ENCODE measurements around the gene ADGRF3. TPM values are rescaled to one million over a fixed set of nuclear protein-coding genes. Genes with fewer than 3 reads are reported as not detected.

ADGRF3 gene
- total and polyA plus RNA-seq, 2 of the 8 experiments (the other 6 are each of a cell fraction or from before 2014, with no cell fraction given), result 0.54 to 0.69 TPM

DNA sequence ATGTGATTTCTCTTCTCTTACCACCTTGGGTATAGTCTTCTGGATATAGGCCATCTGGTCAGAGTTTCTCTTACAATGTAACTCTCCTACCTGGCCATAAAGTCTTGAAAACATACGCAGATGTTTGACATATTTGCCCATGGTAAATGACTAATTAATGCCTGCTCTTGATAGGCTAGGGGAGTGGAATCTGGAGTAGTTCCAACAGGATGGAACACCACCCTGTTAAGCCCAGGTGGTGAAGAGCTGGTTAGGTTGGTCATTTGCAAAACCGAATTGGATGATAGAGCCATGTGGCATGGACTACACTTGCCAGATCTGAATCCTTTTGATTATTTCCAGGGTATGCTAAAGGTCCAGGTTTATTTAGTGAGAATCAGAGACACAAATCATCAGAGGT, 65.4 kb downstream of the ADGRF3 start:
- Histone ChIP-seq H3K27me3 (replicated peaks in 1 of 4; ENCODE audit: control insufficient read depth in 3 of 4, extremely low read depth in 1 of 4, insufficient read depth in 3 of 4, low read length in 3 of 4) (no peaks in the 10 kb centered on the region), H4K5ac (ENCODE audit: insufficient read length, low read depth, low read length) (no peak overlapping the region), H2BK12ac (ENCODE audit: low read depth, low read length) (no peak overlapping the region), H2AK5ac (ENCODE audit: low read depth, low read length) (no peak overlapping the region), H4K8ac (ENCODE audit: extremely low read depth, insufficient read depth, low read length) (no peak overlapping the region), H3K9me3 (ENCODE audit: insufficient read depth in 2 of 2, low read depth in 1 of 2, low read length in 1 of 2) (no peaks in the 10 kb centered on the region), H3K4me3 (ENCODE audit: extremely low read depth in 1 of 4, insufficient read depth in 2 of 4, low read depth in 3 of 4, low read length in 4 of 4) (no peak overlapping the region), H4K91ac (replicated peaks; ENCODE audit: insufficient read length, low read length) (no peak overlapping the region), H3K79me1 (ENCODE audit: low read depth, low read length) (no peaks in the 10 kb centered on the region), H3K23me2 (ENCODE audit: low read depth, low read length) (no peaks in the 10 kb centered on the region), H3K23ac (ENCODE audit: insufficient read length) (no peak overlapping the region), H3K4me1 (replicated peaks in 1 of 4; ENCODE audit: control insufficient read depth in 3 of 4, insufficient read depth in 4 of 4, low read length in 3 of 4) (no peaks in the 10 kb centered on the region), H3K27ac (ENCODE audit: low read depth, low read length) (no peak overlapping the region), H2BK15ac (ENCODE audit: low read length) (no peak overlapping the region), H2AFZ (ENCODE audit: low read length) (no peak overlapping the region), H2BK120ac (replicated peaks; ENCODE audit: low read depth, low read length) (no peak overlapping the region), H2BK20ac (ENCODE audit: low read length) (no peak overlapping the region), H2BK5ac (ENCODE audit: low read depth, low read length) (no peak overlapping the region), H3K9ac (replicated peaks in 1 of 4; ENCODE audit: extremely low read depth in 1 of 4, low read depth in 3 of 4, low read length in 3 of 4) (peak overlapping the region in 1 of 4 experiments; percentile 46; a peak in 1 of 7 replicates), H3K14ac (ENCODE audit: insufficient read length) (no peak overlapping the region), H3K36me3 (ENCODE audit: control insufficient read depth in 2 of 4, insufficient read depth in 4 of 4, low read length in 3 of 4) (peaks cover 9 to 63% (median 33%) of the 10 kb centered on the region in 4 experiments; a peak in 7 of 8 replicates), H3K4ac (replicated peaks; ENCODE audit: insufficient read length, low read depth, low read length) (no peak overlapping the region), H3K18ac (ENCODE audit: extremely low read depth, low read length) (no peak overlapping the region), H3K79me2 (ENCODE audit: control insufficient read depth in 1 of 2, insufficient read depth in 2 of 2, low read length in 2 of 2) (no peaks in the 10 kb centered on the region), H3K4me2 (ENCODE audit: insufficient read depth in 1 of 2, low read depth in 2 of 2, low read length in 2 of 2) (no peak overlapping the region), H3K56ac (replicated peaks; ENCODE audit: insufficient read length, low read depth, low read length) (no peak overlapping the region), H4K20me1 (replicated peaks in 1 of 2; ENCODE audit: control insufficient read depth in 1 of 2, insufficient read depth in 2 of 2, low read length in 2 of 2) (no peaks in the 10 kb centered on the region)
- WGBS, 2 experiments (ENCODE audit: extremely low coverage in 1 of 2, insufficient coverage in 1 of 2, insufficient read length in 1 of 2, insufficient replicate concordance in 2 of 2, low coverage in 1 of 2, low lambda C conversion rate in 2 of 2, missing lambda C conversion rate in 1 of 2), result 85% methylated on average over 2 of the region's 2 CpGs; no CpG with 5 or more reads in 1 of the 2 experiments
- POLR2A ChIA-PET (ENCODE audit: partially characterized antibody), result no interaction called here
- DNase-seq (ENCODE audit: low read depth in 1 of 2, low spot score in 2 of 2) (no peak), FAIRE-seq (no peak)
- TF ChIP-seq YY1 (IDR thresholded peaks at IDR 0.05; ENCODE audit: low read depth, low read length), result no peak
- TF ChIP-seq, protein P1, sequence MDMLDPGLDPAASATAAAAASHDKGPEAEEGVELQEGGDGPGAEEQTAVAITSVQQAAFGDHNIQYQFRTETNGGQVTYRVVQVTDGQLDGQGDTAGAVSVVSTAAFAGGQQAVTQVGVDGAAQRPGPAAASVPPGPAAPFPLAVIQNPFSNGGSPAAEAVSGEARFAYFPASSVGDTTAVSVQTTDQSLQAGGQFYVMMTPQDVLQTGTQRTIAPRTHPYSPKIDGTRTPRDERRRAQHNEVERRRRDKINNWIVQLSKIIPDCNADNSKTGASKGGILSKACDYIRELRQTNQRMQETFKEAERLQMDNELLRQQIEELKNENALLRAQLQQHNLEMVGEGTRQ (IDR thresholded peaks at IDR 0.05; ENCODE audit: low read length), result no peak
- peak; percentile 21 for TF ChIP-seq HDAC6 (IDR thresholded peaks at IDR 0.05; ENCODE audit: low read depth, low read length)
- CTCF ChIA-PET (ENCODE audit: partially characterized antibody), result interaction anchor here (0.8 kb wide), 1 partner anchor 136 kb away, joined by 5 read pairs; no protein-coding TSS in a partner anchor
